Measurements from ENCODE around the gene SLC6A3.
A peak's percentile ranks its signal among the peaks of the same experiment; 100 is the strongest.

SLC6A3 gene

DNA sequence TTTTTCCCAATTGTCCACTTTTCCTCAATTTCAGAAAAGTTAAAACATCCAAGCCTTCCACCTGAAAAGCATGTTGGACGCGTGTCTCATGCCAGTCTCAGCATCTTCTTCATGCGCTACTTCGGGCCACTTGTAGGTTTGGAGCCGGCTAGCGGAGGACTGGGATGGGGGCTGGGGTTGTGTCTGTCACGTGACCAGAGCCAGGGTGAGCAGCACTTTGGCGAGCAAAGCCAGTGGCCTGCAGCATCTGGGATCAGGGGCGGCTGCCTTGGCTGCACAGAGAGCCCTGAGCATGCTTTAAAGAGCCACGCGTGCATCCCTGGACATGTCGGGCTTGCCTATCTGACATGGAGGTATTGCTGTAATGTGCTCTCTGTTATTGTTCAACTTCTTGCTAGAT lies 41.2 kb downstream of the SLC6A3 start:
- DNase-seq = no peak

DNA sequence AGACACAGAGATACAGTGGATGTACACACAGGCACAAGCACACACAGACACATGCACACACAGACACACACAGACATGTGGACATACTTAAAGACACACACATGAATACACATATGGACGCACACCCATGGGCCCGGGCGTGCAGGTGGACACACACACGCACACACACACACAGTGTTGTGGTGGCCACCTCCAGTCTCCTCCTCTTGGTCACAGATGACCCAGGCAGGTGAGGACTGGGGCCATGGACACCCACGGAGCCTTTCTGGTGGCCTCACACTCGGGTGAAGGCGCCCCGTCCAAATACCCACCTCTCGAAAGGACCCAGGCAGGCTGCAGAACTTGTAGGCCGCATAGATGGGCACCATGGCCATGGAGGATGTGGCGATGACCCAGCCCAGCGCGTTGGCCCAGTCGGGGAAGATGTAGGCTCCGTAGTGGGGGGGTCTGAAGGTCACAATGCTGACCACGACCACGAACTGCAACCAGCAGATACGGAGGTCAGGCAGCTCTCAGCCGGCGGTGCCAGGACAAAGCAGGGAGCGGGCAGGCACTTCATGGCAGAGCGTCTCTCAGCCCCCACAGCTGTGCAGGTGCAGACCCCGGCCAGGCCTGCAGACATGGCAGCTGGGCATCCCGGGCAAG lies 42.5 kb downstream of the SLC6A3 start:
- no peak for DNase-seq

DNA sequence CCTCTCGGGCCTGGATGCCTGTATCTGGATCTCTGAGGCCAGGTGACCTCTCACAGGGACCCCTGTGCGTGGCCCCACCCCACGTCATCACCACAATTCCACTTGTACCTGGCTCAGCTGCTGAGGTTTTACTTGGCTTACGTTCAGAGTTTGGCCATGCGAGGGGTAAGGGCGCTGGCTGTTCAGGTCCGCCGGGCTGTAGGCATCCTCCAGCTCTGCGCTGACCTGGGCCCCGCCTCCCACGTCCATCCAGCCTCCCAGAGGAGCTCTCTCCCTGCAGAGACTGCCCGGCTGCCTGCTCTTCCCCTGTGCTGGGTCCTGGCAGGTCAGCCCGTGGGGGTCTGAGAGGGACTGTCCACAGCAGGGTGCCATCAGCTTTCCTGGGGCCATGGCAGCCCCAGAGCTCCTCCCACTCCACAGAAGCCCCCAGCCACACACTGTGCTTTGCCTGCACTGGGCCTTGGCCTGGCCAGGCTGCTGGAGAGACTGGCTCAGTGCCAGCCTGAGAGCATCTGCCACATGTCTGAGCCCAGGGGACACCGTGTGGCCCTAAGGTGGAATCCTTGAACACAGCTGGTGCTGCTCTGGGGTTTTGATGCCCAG lies 43.6 kb downstream of the SLC6A3 start:
- DNase-seq = peak; percentile 25

DNA sequence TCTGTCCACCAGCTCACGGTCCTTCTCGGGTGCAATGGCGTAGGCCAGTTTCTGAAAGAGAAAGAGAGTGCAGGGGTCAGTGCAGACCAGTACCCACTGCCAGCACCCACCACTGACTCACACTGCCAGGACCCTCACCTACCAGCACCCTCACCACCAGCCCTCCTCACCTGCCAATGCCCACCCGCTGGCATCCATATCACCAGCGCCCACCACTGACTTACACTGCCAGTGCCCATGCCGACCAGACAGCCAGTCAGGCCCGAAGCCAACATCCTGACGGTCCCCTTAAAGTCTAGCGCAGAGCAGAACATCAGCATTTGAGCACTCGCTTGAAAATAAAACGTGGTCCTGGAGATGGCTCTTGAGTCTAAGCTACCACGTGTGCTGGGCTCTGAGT lies 44.3 kb downstream of the SLC6A3 start:
- no peak for DNase-seq

DNA sequence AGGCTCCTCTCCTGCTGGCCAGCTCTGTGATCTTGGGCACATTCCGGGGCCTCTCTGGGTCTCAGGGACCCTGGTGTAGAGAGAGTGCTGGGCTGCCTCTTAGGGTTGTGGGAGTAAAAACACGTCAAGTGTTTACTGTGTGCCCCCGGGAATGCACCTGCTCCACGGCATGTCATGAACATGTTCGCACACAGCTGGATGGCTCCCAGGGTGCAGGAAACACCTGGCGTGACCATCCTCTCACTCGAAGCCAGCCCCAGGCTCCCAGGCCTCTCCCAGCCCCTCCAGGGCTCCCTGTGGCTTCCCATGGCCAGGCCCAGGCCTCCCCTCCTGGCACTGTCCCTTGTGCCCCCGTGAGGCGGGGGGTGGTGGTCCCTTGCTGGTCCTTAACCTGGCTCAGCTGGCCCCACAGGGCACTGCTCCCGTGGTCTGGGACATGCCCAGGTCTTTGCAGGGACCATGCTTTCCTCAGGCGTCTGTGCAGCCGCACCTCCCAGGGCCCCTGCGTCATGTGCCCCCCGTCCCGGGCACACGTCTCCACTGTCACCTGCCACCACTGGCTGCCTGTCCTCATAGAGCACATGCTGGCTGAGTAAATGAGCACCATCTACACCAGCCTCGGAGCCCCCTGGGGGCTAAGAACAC lies 44.9 kb downstream of the SLC6A3 start:
- DNase-seq = no peak

DNA sequence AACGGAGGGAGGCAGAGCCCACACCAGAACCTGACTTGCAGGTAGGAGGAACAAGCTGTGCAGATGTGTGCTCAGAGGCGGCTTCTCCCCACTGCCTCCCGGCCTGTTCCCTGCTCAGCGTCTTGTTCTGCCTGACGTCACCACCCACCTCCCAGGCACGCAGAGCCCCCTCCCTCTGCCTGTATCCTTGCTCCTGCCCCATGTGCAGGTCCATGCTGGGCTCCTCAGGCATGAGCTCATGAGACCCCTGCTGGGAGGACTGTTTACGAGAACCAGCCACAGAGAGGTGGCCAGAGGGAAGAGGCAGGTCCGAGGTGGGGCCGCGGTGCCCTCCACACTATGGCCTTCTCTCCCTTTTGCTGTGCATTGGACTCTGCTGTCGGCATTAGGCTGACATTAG lies 45.5 kb downstream of the SLC6A3 start:
- DNase-seq = no peak

DNA sequence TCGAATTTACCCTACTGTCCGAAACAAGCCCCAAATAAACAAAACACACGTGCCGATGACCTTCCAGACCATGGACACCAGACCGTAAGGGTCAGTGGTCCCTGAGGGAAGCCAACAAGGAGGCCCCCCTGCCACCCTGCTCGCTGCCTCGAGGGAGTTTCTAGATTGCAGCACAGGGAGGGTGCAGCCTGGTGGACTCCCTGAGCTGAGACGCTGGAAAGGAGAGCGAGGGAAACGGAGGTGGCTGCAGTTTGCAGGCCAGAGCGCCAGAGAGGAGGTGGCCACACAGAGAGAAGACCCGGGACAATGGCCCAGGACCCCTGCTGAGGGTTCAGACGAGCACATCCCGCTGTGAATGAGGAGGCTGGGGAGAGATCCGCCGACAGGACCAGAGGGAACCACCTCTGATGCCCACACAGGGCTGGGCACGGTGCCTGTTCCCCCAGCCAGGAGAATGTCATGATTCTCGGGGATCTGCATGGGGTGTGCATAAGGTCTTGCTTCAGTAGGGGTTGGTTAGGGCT lies 48.9 kb downstream of the SLC6A3 start:
- no peak for DNase-seq

DNA sequence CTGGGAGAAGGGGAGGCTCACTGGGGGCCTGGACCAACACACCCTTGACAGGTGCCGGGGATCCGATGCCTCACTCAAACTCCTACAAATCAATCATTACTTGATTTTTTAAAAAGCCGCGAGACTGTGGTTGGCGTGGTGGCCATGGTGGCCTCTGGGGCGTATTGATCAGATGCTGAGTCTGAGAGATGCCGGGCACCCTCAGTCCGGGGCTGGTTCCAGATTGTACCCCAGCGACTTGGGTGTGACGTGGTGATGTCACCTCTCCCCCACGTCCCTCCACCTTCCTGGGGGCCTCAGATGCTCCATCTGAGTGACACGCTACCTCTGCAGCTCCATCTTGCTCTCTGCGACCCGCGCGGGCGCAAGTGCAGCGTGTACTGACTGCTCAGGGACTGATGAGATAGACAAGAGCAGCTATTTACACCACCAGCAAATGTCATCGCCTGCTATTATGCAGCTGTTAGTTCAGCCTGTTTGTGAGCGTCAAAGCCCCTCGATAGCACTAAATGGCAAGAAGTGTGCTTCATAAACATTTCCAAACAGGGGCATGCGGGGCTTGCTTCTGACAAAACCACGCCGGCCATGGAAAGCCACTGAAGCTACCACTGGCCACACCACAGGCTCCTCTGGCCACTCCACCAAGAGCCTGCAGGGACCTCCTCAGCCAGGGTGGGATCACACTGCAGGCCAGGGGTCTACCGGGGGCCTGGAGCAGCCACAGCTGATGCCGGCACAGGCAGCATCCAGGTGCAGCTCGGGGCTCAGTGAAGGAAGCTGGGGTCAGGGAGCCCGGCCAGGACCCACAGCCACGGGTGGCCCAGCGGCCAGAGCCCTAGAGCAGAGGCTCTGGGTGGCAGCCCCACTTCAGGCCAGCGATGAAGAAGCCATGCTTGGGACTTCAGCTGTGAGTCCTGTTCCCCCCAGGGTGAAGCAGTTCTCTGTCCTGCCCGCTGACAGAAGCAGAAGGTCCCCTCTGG lies 50.1 kb downstream of the SLC6A3 start:
- DNase-seq = no peak

DNA sequence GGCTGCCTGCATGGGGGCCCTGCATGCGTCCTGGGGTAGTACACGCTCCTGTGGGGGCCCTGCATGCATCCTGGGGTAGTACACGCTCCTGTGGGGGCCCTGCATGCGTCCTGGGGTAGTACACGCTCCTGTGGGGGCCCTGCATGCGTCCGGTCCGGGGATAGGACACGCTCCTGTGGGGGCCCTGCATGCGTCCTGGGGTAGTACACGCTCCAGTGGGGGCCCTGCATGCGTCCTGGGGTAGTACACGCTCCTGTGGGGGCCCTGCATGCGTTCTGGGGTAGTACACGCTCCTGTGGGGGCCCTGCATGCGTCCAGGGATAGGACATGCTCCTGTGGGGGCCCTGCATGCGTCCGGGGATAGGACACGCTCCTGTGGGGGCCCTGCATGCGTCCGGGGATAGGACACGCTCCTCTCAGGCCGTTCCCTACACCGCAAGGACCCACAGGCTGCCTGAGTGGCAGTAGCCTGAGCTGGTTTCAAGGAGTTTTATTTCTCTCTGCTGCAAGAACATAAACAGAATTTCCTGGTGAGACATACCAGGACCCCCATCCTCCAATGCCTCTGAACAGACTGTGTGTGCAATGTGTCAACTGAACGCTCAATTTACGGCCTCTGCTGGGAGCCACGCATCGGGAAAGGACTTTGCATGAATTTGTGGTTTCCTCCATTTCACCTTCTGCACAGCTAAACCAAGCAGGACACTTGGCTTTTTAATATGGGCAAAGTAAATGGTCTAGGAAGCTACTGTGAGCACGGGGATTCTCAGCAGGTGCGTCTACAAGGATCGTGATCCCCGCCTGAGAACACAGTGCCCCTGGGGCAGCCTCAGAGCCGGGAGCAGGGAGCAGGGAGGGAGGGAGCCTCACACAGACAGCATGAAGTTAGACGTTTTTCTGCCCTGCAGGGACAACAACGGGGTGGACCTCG lies 51.4 kb downstream of the SLC6A3 start:
- no peak for DNase-seq

DNA sequence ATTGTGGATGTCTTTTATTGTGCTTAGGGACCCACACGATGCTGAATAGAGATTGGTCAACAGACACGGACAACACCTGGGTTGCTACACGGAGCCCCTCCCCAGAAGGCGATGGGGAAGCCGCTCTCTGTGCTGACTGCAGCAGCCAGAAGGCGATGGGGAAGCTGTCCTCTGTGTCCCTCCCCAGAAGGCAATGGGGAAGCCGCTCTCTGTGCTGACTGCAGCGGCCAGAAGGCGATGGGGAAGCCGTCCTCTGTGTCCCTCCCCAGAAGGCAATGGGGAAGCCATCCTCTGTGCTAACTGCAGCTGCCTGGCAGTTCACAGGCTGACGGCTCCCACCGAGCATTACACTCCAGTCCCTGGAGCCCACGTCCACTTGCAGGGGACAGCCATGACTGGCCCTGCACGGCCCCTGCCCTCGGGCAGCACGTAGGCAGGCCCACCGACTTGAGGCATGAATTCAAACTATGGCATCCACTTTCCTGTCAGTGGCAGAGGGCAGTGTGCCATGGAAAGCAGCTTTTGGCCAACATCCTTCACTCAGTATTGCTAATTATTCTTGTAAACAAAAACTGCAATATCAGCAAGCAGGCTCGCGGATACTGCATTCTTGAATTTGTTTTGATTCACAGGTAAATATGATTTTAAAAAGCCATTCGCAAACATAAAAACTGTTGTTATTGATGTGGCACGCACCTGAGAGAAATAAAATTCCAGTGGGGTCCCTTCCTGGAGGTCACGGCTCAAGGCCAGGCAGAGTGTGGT lies 52.3 kb downstream of the SLC6A3 start:
- no peak for DNase-seq

DNA sequence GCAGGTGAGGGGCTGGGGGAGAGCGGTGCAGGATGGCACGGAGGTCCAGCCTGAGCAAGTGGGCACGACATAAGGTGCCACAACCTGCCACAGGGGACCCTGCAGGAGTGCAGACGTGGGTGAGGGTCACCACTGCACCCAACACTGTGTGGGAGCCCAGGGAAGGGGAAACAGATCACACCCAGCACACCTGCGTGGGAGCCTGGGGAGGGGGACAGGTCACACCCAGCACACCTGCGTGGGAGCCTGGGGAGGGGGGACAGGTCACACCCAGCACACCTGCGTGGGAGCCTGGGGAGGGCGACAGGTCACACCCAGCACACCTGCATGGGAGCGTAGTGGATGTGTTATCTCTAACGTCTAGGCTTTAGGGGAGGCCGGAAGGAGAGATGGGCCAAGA lies 53.0 kb downstream of the SLC6A3 start:
- no peak for DNase-seq

DNA sequence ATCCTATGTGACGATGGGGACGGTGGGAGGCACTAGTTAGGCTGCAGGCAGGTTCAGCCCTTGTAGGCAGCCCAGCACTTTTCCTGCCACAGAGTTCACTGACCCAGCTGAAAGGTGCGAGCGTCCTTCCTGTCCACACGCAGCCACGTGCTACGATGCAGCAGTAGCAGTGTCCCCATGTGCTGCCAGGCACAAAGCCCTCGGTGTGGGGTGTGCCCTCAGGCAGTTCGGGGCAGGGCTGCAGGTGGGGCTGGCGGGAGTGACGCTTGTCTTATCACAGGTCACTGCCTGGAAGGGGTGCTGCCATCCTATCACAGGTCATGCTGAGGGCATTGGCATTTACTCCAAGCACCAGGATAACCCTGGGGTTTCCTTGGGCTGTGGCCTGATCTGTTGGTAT lies 53.5 kb downstream of the SLC6A3 start:
- DNase-seq = no peak

DNA sequence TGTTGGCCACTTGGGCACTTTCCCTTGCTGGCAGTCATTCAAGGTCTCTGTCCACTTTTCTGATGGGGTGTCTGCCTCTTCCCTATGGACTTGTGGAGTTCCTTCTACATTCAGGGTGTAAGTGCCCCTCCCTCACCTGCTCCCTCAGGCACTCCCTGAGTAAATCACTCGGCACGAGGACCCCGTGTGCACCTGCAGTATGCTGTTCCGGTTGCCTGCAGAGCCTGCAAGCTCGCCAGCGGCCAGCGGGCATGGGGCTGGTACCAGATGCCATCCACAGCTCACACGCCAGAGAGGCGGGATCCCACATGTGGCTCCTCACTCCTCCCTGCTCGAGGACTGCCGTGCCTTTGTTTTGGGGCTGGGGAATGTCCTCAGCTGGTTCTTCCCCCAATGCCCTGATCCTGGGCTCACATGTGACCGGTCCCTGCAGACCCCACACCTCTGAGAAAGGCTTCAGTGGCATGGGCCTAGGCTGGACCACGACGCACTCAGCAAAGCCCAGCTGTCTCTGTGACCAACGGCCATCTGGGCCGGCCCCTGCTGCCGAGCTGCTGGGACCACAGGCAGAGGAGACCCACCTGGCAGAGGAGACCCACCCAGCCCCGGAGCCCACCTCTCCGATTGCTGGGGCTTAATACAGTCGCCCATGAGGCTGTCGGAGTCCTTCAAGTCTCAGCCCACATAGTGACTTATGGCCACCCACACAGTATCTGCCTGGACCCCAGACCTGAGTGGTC lies 54.2 kb downstream of the SLC6A3 start:
- no peak for DNase-seq

DNA sequence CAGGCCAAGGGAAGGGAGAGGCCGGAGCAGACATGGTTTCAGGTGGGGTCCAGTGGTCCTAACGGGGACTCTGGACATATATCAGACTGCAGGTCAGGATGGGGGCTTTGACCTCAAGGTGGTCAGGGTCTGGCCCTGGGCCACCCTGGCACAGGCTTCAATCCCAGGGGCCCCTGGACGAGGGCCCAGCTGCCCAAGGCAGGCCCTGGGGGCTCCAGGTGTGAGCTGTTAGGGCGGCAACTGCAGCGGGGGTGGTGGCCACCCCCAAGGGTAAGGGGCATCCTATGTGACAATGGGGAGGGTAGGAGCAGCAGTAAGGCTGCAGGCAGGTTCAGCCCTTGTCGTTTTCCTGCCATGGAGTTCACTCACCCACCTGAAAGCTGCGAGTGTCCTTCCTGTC lies 54.9 kb downstream of the SLC6A3 start:
- DNase-seq = no peak

DNA sequence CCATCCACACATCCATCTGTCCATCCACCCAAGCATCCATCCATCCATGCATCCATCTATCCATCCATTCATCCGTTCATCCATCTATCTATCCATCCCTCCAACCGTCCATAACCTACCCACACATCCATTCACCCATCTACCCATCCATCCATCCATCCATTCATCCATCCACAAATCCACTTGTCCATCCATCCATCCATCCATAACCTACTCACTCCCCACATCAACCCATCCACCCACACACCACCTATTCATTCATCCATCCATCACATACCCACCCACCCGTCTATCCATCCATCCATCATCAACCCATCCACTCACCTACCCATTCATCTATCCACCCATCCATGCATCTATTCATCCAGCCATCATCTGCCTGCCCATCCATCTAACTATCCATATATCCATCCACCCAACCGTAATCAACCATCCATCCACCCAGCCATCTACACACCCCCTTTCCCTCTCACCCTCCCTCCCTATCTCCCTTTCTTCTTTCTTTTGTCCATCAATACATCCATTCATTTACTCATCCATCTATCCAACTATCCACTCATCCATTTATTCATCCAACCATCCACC lies 56.8 kb downstream of the SLC6A3 start:
- DNase-seq = no peak

DNA sequence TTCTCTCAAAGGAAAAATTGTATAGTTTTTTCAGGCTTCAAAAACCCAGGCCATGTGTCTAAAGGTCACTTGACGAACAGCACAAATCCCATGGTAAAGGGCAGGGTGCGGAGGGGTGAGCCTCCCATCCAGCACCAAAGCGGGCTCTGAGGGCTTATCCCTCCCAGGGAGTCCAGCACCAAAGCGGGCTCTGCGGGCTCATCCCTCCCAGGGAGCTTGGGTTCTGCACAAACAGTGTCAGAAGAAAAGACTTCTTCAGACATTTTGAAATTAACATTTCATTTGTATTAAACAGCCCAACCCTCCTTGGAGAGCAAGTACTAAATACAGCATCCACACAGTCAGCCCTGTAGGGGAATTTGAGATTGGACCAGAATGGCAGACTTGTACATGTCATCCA lies 57.4 kb downstream of the SLC6A3 start:
- no peak for DNase-seq

DNA sequence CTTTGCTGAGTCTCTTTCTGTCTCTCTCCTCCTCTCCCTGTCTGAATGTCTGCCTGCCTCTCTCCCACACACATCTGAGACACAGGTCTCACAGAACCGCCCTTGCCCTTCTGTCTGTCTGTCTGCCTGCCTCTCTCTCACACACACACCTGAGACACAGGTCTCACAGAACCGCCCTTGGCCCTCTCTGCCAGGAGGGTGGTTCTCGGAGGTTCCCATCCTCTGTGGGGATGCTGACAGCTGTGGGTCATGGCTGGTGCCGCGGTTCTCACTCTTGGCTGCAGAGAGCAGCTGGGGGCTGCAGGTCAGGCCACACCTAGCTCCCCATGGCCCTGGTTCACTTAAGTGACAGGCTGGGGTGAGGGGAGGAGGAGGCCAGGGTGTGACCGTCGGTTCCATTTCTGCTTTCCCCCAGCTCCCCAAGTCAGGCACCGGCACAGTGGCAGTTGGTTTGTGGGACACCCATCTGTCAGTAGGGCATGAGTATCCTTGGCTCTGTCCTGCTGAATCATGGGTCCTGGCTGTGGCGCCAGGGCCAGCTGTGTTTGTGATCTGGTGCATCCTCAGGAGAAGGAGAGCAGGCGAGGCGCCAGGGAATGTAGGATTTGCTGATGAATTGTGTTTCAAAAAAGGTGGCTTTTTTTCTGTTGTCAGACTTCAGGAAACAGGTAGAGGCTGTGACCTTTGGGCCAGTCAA lies 58.0 kb downstream of the SLC6A3 start:
- no peak for DNase-seq

DNA sequence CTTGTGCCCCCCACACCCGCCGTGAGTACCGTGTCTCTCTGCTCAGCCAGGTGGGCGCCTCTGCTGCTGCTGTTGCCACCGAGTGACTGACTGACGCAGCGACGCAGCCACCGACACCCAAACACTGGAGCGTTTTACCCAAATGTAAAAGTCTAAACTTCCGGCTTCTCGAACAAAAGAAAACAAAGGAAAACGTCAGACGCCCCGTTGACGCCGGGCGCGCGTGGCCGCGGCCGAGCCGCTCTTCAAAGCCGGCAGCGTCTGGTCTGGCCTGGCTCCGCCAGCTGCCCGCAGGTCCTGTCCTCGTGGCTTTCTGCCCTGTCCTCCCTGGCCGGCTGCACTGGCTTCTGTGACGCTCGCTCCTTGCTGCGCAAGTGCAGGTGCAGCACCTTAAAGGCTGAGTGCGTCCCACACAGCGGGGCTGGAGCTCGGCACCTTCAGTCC lies 58.9 kb downstream of the SLC6A3 start:
- peak; percentile 53 for DNase-seq
